ENCODE measurements around the gene ARSH. TPM values are rescaled to one million over a fixed set of nuclear protein-coding genes. Genes with fewer than 3 reads are reported as not detected.

ARSH gene
- total RNA-seq, 1 experiment from 2014 or later: not detected

DNA sequence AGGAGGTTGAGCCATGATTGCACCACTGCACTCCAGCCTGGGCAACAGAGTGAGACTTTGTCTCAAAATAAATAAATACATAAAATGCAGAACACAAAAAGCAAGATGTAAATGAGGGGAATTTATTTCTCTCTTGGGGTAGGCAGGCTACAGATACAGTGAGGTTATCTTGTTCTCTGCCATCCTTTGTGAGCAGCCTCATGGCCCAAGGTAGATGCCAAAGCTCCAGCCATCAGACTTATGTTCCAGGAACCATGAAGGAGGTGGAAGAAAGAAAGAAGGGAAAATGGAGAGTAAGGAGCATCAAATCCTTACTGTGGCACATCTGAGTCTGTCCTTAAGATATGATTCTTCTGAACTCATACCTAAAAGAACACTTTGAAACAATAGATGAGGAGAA is 11.1 kb downstream of the ARSH start:
- Histone ChIP-seq H3K27me3 (ENCODE audit: control insufficient read depth, insufficient read depth, low read length) (no peaks in the 10 kb centered on the region), H3K4me1 (ENCODE audit: control insufficient read depth, insufficient read depth, low read length) (no peaks in the 10 kb centered on the region), H3K27ac (ENCODE audit: low read length) (no peak overlapping the region), H3K36me3 (ENCODE audit: control insufficient read depth, insufficient read depth, low read length) (no peaks in the 10 kb centered on the region), H3K4me3 (ENCODE audit: low read depth in 2 of 2, low read length in 2 of 2) (no peak overlapping the region), H3K9me3 (ENCODE audit: control insufficient read depth, insufficient read depth, low read depth, low read length) (no peaks in the 10 kb centered on the region)
- BruUV-seq (replicated peaks): no TSS peak
- TF ChIP-seq SIN3A (IDR thresholded peaks at IDR 0.05; ENCODE audit: borderline replicate concordance, insufficient read depth, low read depth, low read length): no peak
- TF ChIP-seq POLR2AphosphoS5 (IDR thresholded peaks at IDR 0.05; ENCODE audit: low read depth, low read length): no peak
- TF ChIP-seq, protein P1, sequence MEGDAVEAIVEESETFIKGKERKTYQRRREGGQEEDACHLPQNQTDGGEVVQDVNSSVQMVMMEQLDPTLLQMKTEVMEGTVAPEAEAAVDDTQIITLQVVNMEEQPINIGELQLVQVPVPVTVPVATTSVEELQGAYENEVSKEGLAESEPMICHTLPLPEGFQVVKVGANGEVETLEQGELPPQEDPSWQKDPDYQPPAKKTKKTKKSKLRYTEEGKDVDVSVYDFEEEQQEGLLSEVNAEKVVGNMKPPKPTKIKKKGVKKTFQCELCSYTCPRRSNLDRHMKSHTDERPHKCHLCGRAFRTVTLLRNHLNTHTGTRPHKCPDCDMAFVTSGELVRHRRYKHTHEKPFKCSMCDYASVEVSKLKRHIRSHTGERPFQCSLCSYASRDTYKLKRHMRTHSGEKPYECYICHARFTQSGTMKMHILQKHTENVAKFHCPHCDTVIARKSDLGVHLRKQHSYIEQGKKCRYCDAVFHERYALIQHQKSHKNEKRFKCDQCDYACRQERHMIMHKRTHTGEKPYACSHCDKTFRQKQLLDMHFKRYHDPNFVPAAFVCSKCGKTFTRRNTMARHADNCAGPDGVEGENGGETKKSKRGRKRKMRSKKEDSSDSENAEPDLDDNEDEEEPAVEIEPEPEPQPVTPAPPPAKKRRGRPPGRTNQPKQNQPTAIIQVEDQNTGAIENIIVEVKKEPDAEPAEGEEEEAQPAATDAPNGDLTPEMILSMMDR (IDR thresholded peaks at IDR 0.05): no peak
- TF ChIP-seq, protein P2, sequence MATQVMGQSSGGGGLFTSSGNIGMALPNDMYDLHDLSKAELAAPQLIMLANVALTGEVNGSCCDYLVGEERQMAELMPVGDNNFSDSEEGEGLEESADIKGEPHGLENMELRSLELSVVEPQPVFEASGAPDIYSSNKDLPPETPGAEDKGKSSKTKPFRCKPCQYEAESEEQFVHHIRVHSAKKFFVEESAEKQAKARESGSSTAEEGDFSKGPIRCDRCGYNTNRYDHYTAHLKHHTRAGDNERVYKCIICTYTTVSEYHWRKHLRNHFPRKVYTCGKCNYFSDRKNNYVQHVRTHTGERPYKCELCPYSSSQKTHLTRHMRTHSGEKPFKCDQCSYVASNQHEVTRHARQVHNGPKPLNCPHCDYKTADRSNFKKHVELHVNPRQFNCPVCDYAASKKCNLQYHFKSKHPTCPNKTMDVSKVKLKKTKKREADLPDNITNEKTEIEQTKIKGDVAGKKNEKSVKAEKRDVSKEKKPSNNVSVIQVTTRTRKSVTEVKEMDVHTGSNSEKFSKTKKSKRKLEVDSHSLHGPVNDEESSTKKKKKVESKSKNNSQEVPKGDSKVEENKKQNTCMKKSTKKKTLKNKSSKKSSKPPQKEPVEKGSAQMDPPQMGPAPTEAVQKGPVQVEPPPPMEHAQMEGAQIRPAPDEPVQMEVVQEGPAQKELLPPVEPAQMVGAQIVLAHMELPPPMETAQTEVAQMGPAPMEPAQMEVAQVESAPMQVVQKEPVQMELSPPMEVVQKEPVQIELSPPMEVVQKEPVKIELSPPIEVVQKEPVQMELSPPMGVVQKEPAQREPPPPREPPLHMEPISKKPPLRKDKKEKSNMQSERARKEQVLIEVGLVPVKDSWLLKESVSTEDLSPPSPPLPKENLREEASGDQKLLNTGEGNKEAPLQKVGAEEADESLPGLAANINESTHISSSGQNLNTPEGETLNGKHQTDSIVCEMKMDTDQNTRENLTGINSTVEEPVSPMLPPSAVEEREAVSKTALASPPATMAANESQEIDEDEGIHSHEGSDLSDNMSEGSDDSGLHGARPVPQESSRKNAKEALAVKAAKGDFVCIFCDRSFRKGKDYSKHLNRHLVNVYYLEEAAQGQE (IDR thresholded peaks at IDR 0.05; ENCODE audit: insufficient read depth in 1 of 2, low read depth in 2 of 2, low read length in 1 of 2): no peak
- no peak for TF ChIP-seq TCF7L2 (IDR thresholded peaks at IDR 0.05; ENCODE audit: low read depth, low read length)
- CTCF ChIA-PET: no interaction called here
- DNase-seq (ENCODE audit: low read depth, low spot score) (no peak), ATAC-seq (no peak)
- POLR2A ChIA-PET: no interaction called here
- intact Hi-C loops (cut with micrococcal nuclease; ENCODE audit: unreplicated experiment): no loop called here
- in situ Hi-C loops (cut with HindIII; ENCODE audit: low pct_unique_long_range_greater_than_20kb, low sequenced_read_pairs): no loop called here

DNA sequence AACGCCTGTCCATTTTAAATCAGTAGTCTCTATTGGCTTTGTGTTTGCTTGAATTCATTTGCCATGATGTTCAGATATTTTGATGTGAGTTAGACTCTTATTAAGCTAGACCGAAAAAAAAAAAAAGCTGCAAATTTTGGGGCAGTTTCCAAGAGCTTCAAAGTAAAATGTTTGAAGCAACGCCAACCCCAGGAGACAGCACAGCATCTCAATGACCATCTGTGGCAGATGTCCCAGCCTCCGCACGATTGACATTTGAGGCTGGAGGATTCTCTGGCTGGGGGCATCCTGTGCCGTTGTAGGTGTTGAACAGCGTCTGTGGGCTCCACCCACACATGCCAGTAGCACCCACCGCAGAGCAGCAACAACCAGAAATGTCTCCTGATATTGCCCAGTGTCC is 17.8 kb downstream of the ARSH start:
- in situ Hi-C loops (cut with HindIII; ENCODE audit: low pct_unique_long_range_greater_than_20kb, low sequenced_read_pairs): no loop called here
- no TSS peak for BruUV-seq (replicated peaks)
- POLR2A ChIA-PET: no interaction called here

More for the DNA sequence above, 17.8 kb downstream of the ARSH start:
- Histone ChIP-seq H3K9me3 (ENCODE audit: control insufficient read depth, insufficient read depth, low read depth, low read length) (no peaks in the 10 kb centered on the region), H3K36me3 (ENCODE audit: control insufficient read depth, insufficient read depth, low read length) (no peaks in the 10 kb centered on the region), H3K4me3 (ENCODE audit: low read depth in 2 of 2, low read length in 2 of 2) (no peak overlapping the region), H3K4me1 (ENCODE audit: control insufficient read depth, insufficient read depth, low read length) (no peaks in the 10 kb centered on the region), H3K27me3 (ENCODE audit: control insufficient read depth, insufficient read depth, low read length) (no peaks in the 10 kb centered on the region), H3K27ac (ENCODE audit: low read length) (no peak overlapping the region)
- no peak for DNase-seq (ENCODE audit: low read depth, low spot score)
- intact Hi-C loops (cut with micrococcal nuclease; ENCODE audit: unreplicated experiment): no loop called here
- ATAC-seq: no peak
- CTCF ChIA-PET: no interaction called here
- TF ChIP-seq, protein P1 (IDR thresholded peaks at IDR 0.05): no peak
- TF ChIP-seq POLR2AphosphoS5 (IDR thresholded peaks at IDR 0.05; ENCODE audit: low read depth, low read length): no peak
- TF ChIP-seq, protein P2 (IDR thresholded peaks at IDR 0.05; ENCODE audit: insufficient read depth in 1 of 2, low read depth in 2 of 2, low read length in 1 of 2): no peak
- no peak for TF ChIP-seq SIN3A (IDR thresholded peaks at IDR 0.05; ENCODE audit: borderline replicate concordance, insufficient read depth, low read depth, low read length)
- no peak for TF ChIP-seq TCF7L2 (IDR thresholded peaks at IDR 0.05; ENCODE audit: low read depth, low read length)
